ENCODE data around the gene MITD1.

DNA sequence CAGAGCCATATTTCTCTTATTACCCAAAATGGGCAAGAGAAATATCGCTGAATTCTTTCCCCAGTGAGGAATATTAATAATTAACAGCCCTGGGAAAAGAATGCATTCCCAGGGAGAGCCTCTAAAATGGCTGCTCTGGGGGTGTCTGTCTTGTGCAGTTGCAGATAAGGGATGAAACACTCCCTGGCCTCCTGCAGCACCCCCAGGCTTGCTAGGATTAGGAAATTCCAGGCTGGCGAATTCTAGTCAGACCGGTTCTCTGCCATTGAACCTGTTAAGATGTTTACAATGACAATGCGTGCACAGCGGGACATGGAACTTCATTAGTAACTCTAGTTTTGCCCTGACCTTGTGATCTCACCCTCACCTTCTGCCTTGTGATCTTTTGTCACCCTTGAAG, 24.6 kb upstream of the MITD1 start:
- TF ChIP-seq, protein P1, sequence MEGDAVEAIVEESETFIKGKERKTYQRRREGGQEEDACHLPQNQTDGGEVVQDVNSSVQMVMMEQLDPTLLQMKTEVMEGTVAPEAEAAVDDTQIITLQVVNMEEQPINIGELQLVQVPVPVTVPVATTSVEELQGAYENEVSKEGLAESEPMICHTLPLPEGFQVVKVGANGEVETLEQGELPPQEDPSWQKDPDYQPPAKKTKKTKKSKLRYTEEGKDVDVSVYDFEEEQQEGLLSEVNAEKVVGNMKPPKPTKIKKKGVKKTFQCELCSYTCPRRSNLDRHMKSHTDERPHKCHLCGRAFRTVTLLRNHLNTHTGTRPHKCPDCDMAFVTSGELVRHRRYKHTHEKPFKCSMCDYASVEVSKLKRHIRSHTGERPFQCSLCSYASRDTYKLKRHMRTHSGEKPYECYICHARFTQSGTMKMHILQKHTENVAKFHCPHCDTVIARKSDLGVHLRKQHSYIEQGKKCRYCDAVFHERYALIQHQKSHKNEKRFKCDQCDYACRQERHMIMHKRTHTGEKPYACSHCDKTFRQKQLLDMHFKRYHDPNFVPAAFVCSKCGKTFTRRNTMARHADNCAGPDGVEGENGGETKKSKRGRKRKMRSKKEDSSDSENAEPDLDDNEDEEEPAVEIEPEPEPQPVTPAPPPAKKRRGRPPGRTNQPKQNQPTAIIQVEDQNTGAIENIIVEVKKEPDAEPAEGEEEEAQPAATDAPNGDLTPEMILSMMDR (IDR thresholded peaks at IDR 0.05): no peak
- no peak for TF ChIP-seq POLR2A (IDR thresholded peaks at IDR 0.05)

Measured in tibial nerve (tissue), 3 donors.